Gastroesophageal sphincter (tissue), 4 donors: ENCODE measurements around the gene PDE10A. TPM values are rescaled to one million over a fixed set of nuclear protein-coding genes. Genes with fewer than 3 reads are reported as not detected.
"Not testable (repeated sequence)": the region's sequence is repeated elsewhere in the genome, so short reads cannot be mapped to it uniquely, and the experiment has no call there.

Experiments used
- ATAC-seq: fragments of 150-250 bp; one replicate; pipeline ENCODE4 v1.9.1; 2016; ENCODE audit warnings: mild to moderate bottlenecking, moderate library complexity
- H3K27ac ChIP-seq, 4 donors: fragments of 200-600 bp; sonication (generic) in 3 of 4; 1 replicate in 3 of 4; 2 replicates in 1 of 4; pipeline ENCODE4 v1.5.1; 2016 to 2019
- H3K27me3 ChIP-seq: fragments of 200-600 bp; sonication (generic); one replicate; pipeline ENCODE4 v1.5.1; 2019
- H3K36me3 ChIP-seq, 2 donors: fragments of 200-600 bp; sonication (generic); one replicate each; pipeline ENCODE4 v1.5.1; 2019; ENCODE audit warnings: control low read depth in 1 of 2
- H3K4me1 ChIP-seq, 3 donors: fragments of 200-600 bp; sonication (generic); 1 replicate in 2 of 3; 2 replicates in 1 of 3; pipeline ENCODE4 v1.5.1; 2016 to 2019; ENCODE audit warnings: control low read depth in 2 of 3
- H3K4me3 ChIP-seq, 2 donors: fragments of 200-600 bp; sonication (generic); one replicate each; pipeline ENCODE4 v1.5.1; 2019; ENCODE audit warnings: mild to moderate bottlenecking in 1 of 2, moderate library complexity in 1 of 2
- H3K9me3 ChIP-seq, 3 donors: fragments of 200-600 bp; sonication (generic); one replicate each; pipeline ENCODE4 v1.5.1; 2017 to 2019; ENCODE audit warnings: control low read depth in 2 of 3
- EP300 ChIP-seq: sonication (generic); formaldehyde crosslinking; IDR thresholded peaks from one replicate; pipeline ENCODE4 v1.6.1; 2017; ENCODE audit warnings: antibody characterized with exemption, mild to moderate bottlenecking
- POLR2A ChIP-seq, 2 donors: fragments of 450-650 bp; IDR thresholded peaks; one replicate each; pipeline ENCODE4 v1.6.1; 2017; ENCODE audit warnings: antibody characterized with exemption in 2 of 2, mild to moderate bottlenecking in 2 of 2, moderate library complexity in 1 of 2
- POLR2AphosphoS5 ChIP-seq: sonication (generic); formaldehyde crosslinking; IDR thresholded peaks from one replicate; pipeline ENCODE4 v1.6.1; 2017; ENCODE audit warnings: antibody characterized with exemption
- WGBS, 2 donors: methylation state at CpG; one replicate each; pipeline ENCODE4 v1.1.5; 2018; ENCODE audit warnings: low coverage in 1 of 2; 5-methylcytosine and 5-hydroxymethylcytosine counted together
- total RNA-seq, 4 donors: library from RNA; depleted of rRNA; stranded (reverse); fragments of >200 nt; gene quantifications; one replicate each; pipeline ENCODE4 v1.1.0, GENCODE V29; 2016
- TF ChIP-seq, protein P1 (sequence below), 4 experiments: fragments of 200-600 bp in 2 of 4; fragments of 450-650 bp in 2 of 4; sonication (generic) in 1 of 4; IDR thresholded peaks; one replicate each; pipeline ENCODE4 v1.5.1; 2017 to 2019; ENCODE audit warnings: antibody characterized with exemption in 4 of 4, mild to moderate bottlenecking in 2 of 4, moderate library complexity in 2 of 4

PDE10A gene
- total RNA-seq, 4 donors from 2014 or later, result 2.5 to 12.1 (median 4.0) TPM

DNA sequence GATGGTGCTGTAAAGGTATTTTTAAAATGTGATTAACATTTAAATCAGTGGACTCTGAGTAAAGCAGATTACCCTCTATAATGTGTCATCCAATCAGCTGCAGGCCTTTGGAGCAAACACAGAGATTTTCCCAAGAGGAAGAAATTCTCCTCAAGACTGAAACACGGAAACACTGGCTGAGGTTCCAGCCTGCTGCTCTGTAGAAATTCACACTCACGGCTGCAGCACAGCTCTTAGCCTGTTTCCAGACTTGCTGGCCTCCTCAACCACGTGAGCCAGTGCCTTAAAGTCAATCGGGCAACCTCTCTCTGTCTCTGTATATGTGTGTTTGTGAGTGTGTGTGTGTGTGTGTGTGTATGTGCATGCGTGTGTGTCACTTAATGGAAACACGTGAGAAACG lies 41.1 kb downstream of the PDE10A start:
- H3K4me1 ChIP-seq, result no peaks in the 10 kb centered on the region
- no peak for ATAC-seq
- no peak overlapping the region for H3K27ac ChIP-seq
- H3K27me3 ChIP-seq, result no peaks in the 10 kb centered on the region
- H3K4me3 ChIP-seq, result no peak overlapping the region
- H3K36me3 ChIP-seq, result no peaks in the 10 kb centered on the region
- no peaks in the 10 kb centered on the region for H3K9me3 ChIP-seq
- WGBS, 2 donors, result 30 to 85% methylated on average over 2 to 4 of the region's 7 CpGs
- no peak for TF ChIP-seq POLR2AphosphoS5
- TF ChIP-seq POLR2A (IDR thresholded peaks at IDR 0.05), result no peak
- TF ChIP-seq, protein P1, sequence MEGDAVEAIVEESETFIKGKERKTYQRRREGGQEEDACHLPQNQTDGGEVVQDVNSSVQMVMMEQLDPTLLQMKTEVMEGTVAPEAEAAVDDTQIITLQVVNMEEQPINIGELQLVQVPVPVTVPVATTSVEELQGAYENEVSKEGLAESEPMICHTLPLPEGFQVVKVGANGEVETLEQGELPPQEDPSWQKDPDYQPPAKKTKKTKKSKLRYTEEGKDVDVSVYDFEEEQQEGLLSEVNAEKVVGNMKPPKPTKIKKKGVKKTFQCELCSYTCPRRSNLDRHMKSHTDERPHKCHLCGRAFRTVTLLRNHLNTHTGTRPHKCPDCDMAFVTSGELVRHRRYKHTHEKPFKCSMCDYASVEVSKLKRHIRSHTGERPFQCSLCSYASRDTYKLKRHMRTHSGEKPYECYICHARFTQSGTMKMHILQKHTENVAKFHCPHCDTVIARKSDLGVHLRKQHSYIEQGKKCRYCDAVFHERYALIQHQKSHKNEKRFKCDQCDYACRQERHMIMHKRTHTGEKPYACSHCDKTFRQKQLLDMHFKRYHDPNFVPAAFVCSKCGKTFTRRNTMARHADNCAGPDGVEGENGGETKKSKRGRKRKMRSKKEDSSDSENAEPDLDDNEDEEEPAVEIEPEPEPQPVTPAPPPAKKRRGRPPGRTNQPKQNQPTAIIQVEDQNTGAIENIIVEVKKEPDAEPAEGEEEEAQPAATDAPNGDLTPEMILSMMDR (IDR thresholded peaks at IDR 0.05), result no peak
- TF ChIP-seq EP300, result no peak

DNA sequence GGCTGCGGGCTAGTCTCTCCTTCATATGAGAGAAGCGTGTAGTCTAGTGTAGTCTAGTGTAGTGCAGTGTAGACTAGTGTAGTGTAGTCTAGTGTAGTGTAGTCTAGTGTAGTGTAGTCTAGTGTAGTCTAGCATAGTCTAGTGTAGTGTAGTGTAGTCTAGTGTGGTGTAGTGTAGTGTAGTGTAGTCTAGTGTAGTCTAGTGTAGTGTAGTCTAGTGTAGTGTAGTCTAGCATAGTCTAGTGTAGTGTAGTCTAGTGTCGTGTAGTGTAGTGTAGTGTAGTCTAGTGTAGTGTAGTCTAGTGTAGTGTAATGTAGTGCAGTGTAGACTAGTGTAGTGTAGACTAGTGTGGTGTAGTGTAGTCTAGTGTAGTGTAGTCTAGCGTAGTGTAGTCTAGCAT lies 44.1 kb downstream of the PDE10A start:
- H3K9me3 ChIP-seq, ATAC-seq, H3K36me3 ChIP-seq, H3K27me3 ChIP-seq, H3K4me3 ChIP-seq, H3K27ac ChIP-seq, H3K4me1 ChIP-seq: not testable (repeated sequence)
- WGBS, 2 donors, result 94 to 100% methylated on average over 1 to 2 of the region's 4 CpGs

DNA sequence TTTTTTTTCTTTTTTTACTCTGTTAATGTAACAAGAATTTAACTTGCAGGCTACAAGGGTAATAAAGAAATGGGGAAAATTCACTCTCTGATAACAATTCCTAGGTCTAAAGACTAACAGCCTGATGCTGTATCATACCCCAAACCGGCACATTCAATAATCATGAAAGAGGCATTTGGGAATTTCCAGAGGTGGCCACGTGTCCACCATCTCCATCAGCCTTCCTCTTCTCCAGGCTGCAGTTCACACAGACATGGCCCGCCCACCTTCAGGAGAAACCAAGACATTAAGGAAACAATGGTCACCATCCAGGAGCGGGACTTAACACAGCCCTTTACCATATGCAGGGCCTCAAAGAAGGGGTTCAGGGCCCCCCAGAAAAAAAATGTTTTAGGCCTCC lies 44.8 kb downstream of the PDE10A start:
- Histone ChIP-seq H3K27ac (no peak overlapping the region), H3K27me3 (no peaks in the 10 kb centered on the region), H3K9me3 (no peaks in the 10 kb centered on the region), H3K4me1 (peaks cover 0 to 5% (median 0%) of the 10 kb centered on the region in 3 donors), H3K4me3 (no peak overlapping the region), H3K36me3 (no peaks in the 10 kb centered on the region)
- TF ChIP-seq EP300 (no peak), POLR2A (IDR thresholded peaks at IDR 0.05) (no peak), POLR2AphosphoS5 (no peak)
- TF ChIP-seq, protein P1 (IDR thresholded peaks at IDR 0.05), result no peak
- no peak for ATAC-seq
- WGBS, 2 donors, result 75 to 89% methylated on average over 1 to 4 of the region's 4 CpGs

DNA sequence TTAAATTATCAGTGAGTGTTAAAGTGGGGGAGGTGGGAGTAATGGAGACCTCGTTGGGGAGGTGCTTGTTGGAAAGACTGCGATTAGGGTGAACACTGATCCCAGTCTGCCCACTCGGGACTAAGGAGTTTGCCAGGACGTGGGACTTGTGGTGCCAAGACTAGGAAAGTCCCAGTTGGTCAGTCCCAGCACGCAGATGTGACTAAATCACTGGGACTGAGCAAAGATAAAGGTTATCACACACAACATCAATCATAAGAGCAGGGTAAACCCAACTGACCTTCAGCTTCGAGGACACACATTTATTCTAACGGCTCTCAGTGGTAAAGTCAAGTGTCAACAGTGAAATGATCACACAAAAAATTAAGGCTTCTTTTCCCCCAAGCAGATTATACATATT lies 45.5 kb downstream of the PDE10A start:
- Histone ChIP-seq H3K27me3 (no peaks in the 10 kb centered on the region), H3K27ac (no peak overlapping the region), H3K36me3 (no peaks in the 10 kb centered on the region), H3K4me3 (no peak overlapping the region), H3K9me3 (no peaks in the 10 kb centered on the region), H3K4me1 (peaks cover 0 to 5% (median 0%) of the 10 kb centered on the region in 3 donors)
- no peak for ATAC-seq
- 83 to 85% methylated on average over 1 to 7 of the region's 7 CpGs for WGBS, 2 donors
- no peak for TF ChIP-seq POLR2AphosphoS5

DNA sequence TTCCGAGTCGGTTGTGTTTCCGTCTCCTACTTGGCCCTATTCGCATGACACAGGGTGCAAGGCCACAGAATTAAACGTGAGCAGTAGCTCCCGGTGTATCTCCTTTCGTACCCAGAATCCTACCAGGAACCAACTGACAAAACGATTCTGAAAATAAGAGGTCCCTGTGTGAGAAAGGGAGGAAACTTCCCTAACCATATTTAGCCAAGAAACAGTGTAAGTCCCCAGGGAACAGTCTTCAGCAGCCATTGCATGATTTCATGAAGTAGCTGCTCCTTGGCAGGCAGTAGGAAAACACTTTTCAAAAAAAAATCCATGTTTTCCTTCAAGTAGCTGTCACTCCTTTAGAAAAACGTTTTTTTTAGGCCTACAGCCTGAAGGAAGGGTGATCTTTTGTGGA lies 46.9 kb downstream of the PDE10A start:
- H3K4me1 ChIP-seq, result peaks cover 0 to 5% (median 0%) of the 10 kb centered on the region in 3 donors
- peak overlapping the region in 2 of 4 donors; percentile 20 to 43 for H3K27ac ChIP-seq
- no peak for ATAC-seq
- H3K9me3 ChIP-seq, result no peaks in the 10 kb centered on the region
- TF ChIP-seq EP300, result no peak
- no peaks in the 10 kb centered on the region for H3K36me3 ChIP-seq
- no peaks in the 10 kb centered on the region for H3K27me3 ChIP-seq
- WGBS, 2 donors, result 26 to 29% methylated on average over 3 to 4 of the region's 9 CpGs
- peak overlapping the region; percentile 2 to 6 for H3K4me3 ChIP-seq

DNA sequence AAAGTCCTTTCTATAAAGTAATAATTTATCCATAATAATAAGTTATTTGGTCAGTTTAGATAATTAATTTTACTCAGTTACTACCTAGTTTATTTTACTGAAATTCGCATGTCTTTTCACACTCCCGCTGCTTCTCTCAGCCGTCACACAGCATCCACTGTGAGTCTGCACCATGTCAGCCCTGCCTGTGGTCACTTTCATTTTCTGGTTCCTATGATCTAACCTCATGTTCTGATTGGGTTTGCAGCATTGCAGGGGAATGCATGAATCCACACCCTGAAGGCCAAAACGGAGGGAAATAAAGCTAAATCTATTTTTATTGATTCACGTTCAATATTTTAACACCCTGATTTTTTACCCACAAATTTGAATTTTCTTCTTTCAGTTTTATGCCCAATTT lies 47.4 kb downstream of the PDE10A start:
- peaks cover 0 to under 1% (median 0%) of the 10 kb centered on the region in 3 donors for H3K9me3 ChIP-seq
- no peaks in the 10 kb centered on the region for H3K36me3 ChIP-seq
- TF ChIP-seq EP300 (no peak), POLR2AphosphoS5 (no peak), POLR2A (IDR thresholded peaks at IDR 0.05) (no peak)
- TF ChIP-seq, protein P1 (IDR thresholded peaks at IDR 0.05), result no peak
- 59 to 75% methylated on average over 5 of the region's 5 CpGs for WGBS, 2 donors
- H3K4me1 ChIP-seq, result peaks cover 0 to 5% (median 0%) of the 10 kb centered on the region in 3 donors
- ATAC-seq, result no peak
- peak overlapping the region in 1 of 4 donors; percentile 43 for H3K27ac ChIP-seq
- H3K4me3 ChIP-seq, result peak overlapping the region; percentile 2 to 6
- no peaks in the 10 kb centered on the region for H3K27me3 ChIP-seq
